HG02678 (cell line): ENCODE data around the gene ZNF639.

Experiments
- ATAC-seq: cut with Tn5 transposase; IDR thresholded peaks from one replicate; pipeline ENCODE4 v1.9.1; 2021; ENCODE audit warnings: mild to moderate bottlenecking, moderate library complexity; ENCODE audit not compliant: unreplicated experiment

ZNF639 gene

DNA sequence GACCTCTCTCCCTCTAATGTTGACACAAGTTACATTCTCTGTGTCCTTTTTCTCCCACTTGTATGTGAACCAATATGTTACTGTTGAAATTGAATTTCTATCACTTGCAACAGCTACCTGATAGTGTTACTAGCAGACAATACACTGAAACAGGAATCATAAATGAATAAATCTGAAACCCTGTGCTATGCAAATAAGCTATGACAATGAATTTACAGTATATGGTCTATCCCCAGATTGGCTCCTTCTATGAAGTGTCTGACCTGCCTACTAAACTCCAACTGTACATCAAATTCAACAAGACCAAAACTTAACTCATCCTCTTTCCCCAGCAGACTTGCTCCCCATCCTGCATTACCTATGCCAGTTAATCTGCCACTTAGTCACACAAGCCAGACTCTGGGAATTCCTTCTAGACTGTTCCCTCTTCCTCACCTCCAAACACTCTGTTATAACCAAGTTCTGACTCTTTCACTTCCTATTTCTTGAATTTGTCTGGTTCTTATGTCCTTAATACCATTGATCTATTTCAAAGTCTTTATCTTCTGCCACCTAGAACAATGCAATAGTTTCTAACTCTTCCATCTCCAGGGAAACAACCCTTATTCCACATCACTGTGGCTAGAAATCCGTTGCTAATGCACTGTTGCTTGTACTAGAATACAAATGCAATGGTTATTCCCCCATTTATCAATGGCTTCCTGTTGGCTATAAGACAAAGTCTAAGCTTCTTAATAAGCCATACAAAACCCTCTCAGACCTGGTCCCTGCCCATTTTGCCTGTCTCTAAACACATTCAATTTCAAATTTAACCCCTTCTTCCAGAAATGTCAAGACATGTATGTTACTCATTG, 13.4 kb upstream of the ZNF639 start:
- ATAC-seq, result peak; percentile 93

- no peak for ATAC-seq
Measured at GRCh38 chr3:179318876-179319275, 4.0 kb upstream of the ZNF639 start.

GRCh38 chr3:179321668-179322285, 1.1 kb upstream of the ZNF639 start:
- no peak for ATAC-seq

DNA sequence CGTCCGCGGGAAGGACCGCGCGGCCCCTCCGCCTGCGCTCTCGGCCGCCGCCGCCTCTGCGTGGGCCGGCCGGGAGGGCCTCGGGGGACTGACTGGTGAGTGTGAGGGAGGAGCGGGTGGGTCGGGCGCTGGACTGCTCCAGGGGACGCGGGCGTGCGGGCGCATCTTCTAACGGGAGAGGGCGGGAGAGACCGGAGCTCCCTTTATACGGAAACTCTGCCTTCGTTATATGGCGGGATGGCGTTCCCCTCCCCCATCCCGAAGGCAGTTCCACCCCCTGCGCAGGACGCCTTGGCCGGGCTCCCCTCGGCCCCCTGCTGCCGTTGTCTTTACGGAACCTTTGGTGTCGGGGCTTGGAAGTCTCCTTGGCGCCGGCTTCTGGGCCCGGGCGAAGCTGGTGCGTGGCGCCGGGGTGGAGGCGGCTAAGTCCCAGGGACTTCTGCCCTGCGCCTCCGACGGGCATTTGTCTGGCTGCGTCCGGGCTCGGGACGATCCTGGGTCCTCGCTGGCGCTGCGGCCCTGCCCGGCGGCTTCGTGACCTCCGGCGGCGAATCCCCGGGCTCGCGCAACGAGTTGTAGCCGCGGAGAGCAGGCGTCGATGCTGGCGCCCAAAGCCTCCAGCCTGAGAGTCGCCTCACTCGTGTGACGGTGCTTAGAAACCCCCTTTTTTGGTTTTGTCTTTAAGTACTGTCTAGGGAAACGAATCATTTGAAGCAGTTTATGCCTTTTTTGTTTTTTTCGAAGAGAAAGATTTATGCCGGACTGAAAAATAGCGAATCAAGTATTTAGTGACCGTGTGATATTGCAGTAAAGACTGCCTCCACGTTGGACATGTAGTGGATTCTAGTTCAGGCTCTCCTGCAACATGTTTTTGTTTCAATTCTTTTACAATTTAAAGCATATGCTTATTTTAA, 623 bp downstream of the ZNF639 start:
- ATAC-seq, result peak; percentile 43

GRCh38 chr3:179324270-179324754, 1.5 kb downstream of the ZNF639 start:
- no peak for ATAC-seq

DNA sequence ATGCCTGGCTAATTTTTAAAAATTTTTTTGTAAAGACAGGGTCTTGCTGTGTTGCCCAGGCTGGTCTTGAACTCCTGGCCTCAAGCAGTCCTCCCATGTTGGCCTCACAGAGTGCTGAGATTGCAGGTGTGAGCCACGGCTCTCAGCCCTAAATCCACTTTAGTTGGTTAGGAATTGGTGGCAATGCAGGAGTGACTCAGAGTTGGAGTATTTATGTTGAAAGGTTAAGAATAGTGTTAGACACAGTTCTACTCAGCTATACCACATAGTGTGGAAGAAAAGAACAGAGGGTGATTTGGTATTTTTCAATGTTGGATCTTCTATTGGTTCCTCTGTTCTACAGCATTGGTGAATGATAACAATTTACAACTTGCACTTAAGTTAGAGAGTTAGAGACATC, 7.6 kb downstream of the ZNF639 start:
- ATAC-seq, result no peak

GRCh38 chr3:179332240-179332639, 9.4 kb downstream of the ZNF639 start:
- ATAC-seq, result no peak

DNA sequence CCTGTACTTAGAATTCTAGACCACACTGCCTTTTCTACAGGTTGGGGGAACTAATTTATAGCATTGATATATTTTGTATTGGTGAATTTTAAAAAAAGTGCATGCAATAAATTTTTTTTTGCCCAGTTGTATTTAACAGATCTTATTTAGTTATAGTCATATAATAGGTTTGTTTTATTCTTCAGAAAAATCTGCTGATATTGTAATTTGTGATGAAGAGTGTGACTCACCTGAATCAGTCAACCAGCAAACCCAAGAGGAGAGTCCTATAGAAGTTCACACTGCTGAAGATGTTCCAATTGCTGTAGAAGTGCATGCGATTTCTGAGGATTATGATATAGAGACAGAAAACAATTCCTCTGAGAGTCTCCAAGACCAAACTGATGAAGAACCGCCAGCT, 10.3 kb downstream of the ZNF639 start:
- no peak for ATAC-seq

DNA sequence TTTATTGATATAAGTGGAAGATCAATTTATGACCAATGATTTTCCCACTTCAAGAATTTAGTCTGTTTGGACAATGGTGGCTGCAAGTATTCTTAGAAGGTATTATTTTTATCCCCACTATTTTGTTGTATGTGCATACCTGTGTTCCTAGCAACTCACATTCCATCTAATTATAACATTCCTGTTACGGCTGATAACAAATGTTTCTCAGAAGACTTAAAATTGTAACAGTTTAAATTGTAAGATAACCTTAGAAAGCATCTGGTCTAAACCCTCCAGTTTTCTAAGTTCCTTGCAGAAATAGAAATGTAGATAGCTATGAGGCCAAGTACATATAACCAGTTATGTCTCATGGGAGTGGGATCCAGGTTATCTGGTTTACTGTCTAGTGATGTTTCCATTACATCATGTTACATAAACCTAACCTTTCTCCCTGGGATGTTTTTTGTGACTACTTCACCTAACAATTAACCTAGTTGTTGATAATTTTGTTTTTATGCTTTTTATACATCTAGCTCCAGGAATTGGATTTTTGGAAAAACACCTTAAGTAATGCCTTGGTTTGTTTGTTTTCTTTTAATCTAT, 13.6 kb downstream of the ZNF639 start:
- ATAC-seq, result no peak

DNA sequence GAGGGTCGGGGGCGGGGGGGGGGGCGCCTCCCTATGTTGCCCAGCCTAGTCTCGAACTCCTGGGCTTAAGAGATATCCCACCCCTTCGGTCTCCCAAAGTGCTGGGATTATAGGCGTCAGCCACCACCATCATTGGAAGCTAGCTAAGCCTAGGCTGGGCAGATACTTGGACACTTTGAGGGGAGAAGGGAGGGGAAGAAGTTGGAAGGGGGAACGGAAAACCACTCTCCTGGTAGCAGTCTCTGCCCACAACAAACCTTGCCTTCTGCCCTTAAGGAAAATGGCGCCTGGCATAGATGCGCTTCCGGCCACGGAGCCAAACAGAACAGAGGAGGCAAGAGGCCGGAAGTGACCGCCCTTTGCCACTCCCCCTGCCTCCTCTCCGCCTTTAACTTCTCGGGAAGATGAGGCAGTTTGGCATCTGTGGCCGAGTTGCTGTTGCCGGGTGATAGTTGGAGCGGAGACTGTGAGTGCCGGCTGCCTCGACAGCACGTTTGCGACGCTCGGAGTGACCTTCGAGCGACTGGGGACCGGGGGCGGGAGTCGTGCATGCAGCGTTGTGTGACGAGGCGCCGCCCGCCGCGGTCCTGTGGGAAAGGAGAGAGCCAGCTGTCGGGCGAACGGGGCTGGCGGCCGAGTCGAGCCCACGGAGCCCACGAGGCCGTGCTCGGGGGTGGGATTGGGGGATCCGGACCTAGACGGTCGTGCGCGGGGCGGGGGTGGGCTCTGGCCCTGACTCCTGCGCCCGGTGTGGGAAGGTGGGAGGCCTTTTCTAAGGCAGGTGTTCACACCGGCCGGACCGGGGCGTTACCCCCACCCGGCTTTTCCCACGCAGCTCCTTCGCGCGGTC, 24.7 kb downstream of the ZNF639 start, which contains the start of gene MFN1:
TSS of gene MFN1 (plus strand) at position 365 of the 850 bp plus-strand sequence. CDS start 1,143 bp downstream, outside the sequence.
- ATAC-seq, result peak; percentile 94

DNA sequence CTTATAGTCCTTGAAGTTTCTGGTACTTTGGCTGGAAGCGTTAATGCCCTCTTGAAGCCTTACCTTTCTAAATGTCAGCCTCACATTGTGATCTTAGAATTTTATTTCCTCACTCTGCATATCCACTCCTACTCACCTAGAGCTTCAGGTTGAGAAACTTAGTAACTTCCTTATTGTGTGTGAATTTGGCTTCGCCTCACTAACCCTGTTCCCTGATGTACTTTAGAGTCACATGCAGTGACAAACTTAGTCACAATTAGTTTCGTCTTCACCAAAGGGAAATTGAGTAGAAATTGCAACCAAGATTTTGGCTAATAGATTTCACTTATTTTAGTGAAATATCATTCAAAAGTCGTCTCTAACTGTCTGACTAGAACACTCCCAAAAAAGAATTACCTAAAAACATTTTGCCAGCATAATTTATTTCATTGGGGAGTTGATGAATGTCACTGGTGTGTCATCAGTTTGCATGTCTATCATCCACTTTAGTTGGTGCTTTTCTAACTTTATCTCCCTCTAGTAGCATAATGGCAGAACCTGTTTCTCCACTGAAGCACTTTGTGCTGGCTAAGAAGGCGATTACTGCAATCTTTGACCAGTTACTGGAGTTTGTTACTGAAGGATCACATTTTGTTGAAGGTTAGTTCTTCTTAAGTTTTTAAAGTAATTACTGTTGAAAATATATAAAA, 25.6 kb downstream of the ZNF639 start:
- peak; percentile 56 for ATAC-seq

DNA sequence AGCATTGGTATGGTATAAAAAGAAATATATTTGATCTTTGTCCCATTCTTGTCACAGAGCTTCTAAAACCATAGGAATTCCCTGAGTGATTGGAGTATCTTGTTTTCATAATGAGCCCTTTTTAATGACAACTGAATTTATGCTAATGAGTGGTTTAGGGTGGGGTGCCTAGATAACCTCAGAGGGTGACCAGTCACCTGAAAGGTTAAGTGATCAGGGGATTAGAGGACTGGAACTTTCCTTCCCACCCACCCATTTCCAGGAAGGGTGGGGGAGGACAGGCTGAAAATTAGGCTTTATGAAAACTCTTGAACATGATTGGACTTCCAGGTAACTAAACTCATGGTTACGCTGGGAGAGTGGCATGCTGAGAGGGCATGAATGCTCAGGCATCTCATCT, 33.2 kb downstream of the ZNF639 start:
- no peak for ATAC-seq

DNA sequence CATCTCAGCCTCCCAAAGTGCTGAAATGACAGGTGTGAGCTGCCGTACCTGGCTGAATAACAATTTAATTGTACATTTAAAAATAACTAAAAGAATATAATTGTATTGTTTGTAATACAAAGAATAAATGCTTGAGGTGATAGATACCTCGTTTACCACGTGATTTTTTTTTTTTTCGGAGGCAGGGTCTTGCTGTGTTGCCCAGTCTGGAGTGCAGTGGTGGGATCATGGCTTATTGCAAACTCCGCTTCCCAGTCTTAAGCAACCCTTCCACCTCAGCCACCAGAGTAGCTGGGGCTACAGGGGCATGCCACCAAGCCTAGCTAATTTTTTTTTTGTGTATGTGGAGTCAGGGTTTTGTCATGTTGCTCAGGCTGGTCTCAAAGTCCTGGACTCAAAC, 40.5 kb downstream of the ZNF639 start:
- no peak for ATAC-seq

GRCh38 chr3:179369621-179370020, 46.8 kb downstream of the ZNF639 start:
- no peak for ATAC-seq

DNA sequence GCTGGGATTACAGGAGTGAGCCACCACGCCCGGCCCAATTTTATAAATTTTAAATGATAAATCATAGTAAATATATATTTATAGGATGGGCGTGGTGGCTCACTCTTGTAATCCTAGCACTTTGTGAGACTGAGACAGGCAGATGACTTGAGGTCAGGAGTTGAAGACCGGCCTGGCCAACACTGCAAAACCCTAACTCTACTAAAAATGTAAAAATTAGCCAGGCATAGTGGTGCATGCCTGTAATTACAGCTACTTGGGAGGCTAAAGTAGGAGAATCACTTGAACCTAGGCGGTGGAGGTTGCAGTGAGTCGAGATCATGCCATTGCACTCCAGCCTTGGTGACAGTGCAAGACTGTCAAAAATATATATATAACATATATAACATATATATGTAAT, 51.1 kb downstream of the ZNF639 start:
- no peak for ATAC-seq

- ATAC-seq, result no peak
Measured at GRCh38 chr3:179375091-179375999, 52.5 kb downstream of the ZNF639 start.

DNA sequence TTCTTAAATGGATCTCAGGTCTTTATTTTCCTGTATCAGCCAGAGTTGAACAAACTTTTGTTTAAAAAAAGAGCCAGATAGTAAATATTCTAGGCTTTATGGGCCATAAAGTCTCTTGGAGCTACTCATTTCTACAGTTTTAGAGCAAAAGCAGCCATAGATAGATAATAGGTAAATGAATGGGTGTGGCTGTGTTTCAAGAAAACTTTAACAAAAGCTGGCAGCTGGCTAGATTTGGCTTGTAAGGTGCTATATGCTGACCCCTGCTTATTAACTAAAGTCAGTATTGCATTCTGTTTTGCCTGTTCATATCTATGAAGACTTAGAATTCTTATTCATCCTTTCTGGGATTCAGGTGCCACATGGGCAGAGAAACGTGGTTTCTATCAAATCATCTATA, 53.6 kb downstream of the ZNF639 start:
- ATAC-seq, result no peak
